HG03354 (cell line): ENCODE measurements around the gene UPP2.

Experiments
- ATAC-seq: cut with Tn5 transposase; IDR thresholded peaks from one replicate; pipeline ENCODE4 v1.9.1; 2021; ENCODE audit warnings: mild to moderate bottlenecking; ENCODE audit not compliant: unreplicated experiment, poor library complexity, severe bottlenecking

Gene UPP2

GRCh38 chr2:158101384-158101926 is at the start of gene UPP2:
TSS of gene UPP2 (plus strand) at chr2:158101876. CDS start at chr2:158102064, 188 bp downstream.
- no peak for ATAC-seq

GRCh38 chr2:158052761-158053160 is 48.9 kb upstream of the UPP2 start:
- no peak for ATAC-seq

GRCh38 chr2:158056875-158057274 is 44.8 kb upstream of the UPP2 start:
- ATAC-seq, result no peak

- no peak for ATAC-seq
Measured at GRCh38 chr2:158060160-158060834, 41.4 kb upstream of the UPP2 start.

GRCh38 chr2:158060835-158061435 is 40.7 kb upstream of the UPP2 start:
- ATAC-seq, result no peak

GRCh38 chr2:158061763-158062162 is 39.9 kb upstream of the UPP2 start:
- ATAC-seq, result no peak

GRCh38 chr2:158066046-158066713 is 35.5 kb upstream of the UPP2 start:
- ATAC-seq, result no peak

GRCh38 chr2:158071018-158071417 is 30.7 kb upstream of the UPP2 start:
- no peak for ATAC-seq

- ATAC-seq, result no peak
Measured at GRCh38 chr2:158072361-158072760, 29.3 kb upstream of the UPP2 start.

GRCh38 chr2:158079672-158080071 is 22.0 kb upstream of the UPP2 start:
- ATAC-seq, result no peak

GRCh38 chr2:158088093-158088492 is 13.6 kb upstream of the UPP2 start:
- no peak for ATAC-seq

- ATAC-seq, result no peak
Measured at GRCh38 chr2:158089322-158089721, 12.4 kb upstream of the UPP2 start.

GRCh38 chr2:158091647-158092046 is 10.0 kb upstream of the UPP2 start:
- no peak for ATAC-seq

GRCh38 chr2:158094487-158095092 is 7.1 kb upstream of the UPP2 start:
- ATAC-seq, result no peak

- ATAC-seq, result no peak
Measured at GRCh38 chr2:158095269-158095668, 6.4 kb upstream of the UPP2 start.

GRCh38 chr2:158095912-158096311 is 5.8 kb upstream of the UPP2 start:
- no peak for ATAC-seq

GRCh38 chr2:158097481-158097880 is 4.2 kb upstream of the UPP2 start:
- ATAC-seq, result no peak

- ATAC-seq, result no peak
Measured at GRCh38 chr2:158098178-158098577, 3.5 kb upstream of the UPP2 start.

- no peak for ATAC-seq
Measured at GRCh38 chr2:158099716-158100115, 2.0 kb upstream of the UPP2 start.

- ATAC-seq, result no peak
Measured at GRCh38 chr2:158100411-158100810, 1.3 kb upstream of the UPP2 start.
